Spleen (tissue), 11 donors: ENCODE data around the gene PDE4D. TPM values are rescaled to one million over a fixed set of nuclear protein-coding genes. Genes with fewer than 3 reads are reported as not detected.

Source experiments
- DNase-seq: peaks from one replicate; pipeline ENCODE4 v3.0.0-alpha.2; 2020
- H3K27ac ChIP-seq, 8 donors: fragments of 200-600 bp; sonication (generic) in 7 of 8; 1 replicate in 4 of 8; 2 replicates in 4 of 8; pipeline versions ENCODE4 v1.5.0 to v1.8.0; 2016 to 2021; ENCODE audit warnings: inconsistent platforms in 4 of 8, mild to moderate bottlenecking in 4 of 8, moderate library complexity in 1 of 8
- H3K27me3 ChIP-seq, 7 donors: fragments of 200-600 bp; sonication (generic) in 6 of 7; replicated peaks in 1 of 7; 1 replicate in 4 of 7; 2 replicates in 3 of 7; pipeline versions ENCODE4 v1.5.0 to v1.8.0; 2016 to 2021; ENCODE audit warnings: inconsistent platforms in 3 of 7, mild to moderate bottlenecking in 1 of 7
- H3K36me3 ChIP-seq, 6 donors: fragments of 200-600 bp; sonication (generic) in 5 of 6; 1 replicate in 4 of 6; 2 replicates in 2 of 6; pipeline versions ENCODE4 v1.5.0 to v1.8.0; 2016 to 2021; ENCODE audit warnings: inconsistent platforms in 2 of 6
- H3K4me1 ChIP-seq, 6 donors: fragments of 200-600 bp; sonication (generic) in 5 of 6; 1 replicate in 3 of 6; 2 replicates in 3 of 6; pipeline versions ENCODE4 v1.5.0 to v1.8.0; 2016 to 2021; ENCODE audit warnings: inconsistent platforms in 3 of 6
- H3K4me3 ChIP-seq, 8 donors: fragments of 200-600 bp; sonication (generic) in 7 of 8; 1 replicate in 4 of 8; 2 replicates in 4 of 8; pipeline versions ENCODE4 v1.5.0 to v1.8.0; 2016 to 2021; ENCODE audit warnings: inconsistent platforms in 4 of 8, mild to moderate bottlenecking in 4 of 8, moderate library complexity in 2 of 8
- H3K9me3 ChIP-seq, 8 donors: fragments of 200-600 bp; sonication (generic) in 7 of 8; 1 replicate in 4 of 8; 2 replicates in 4 of 8; pipeline versions ENCODE4 v1.5.0 to v1.8.0; 2016 to 2021; ENCODE audit warnings: inconsistent platforms in 4 of 8
- POLR2A ChIP-seq, 3 donors: fragments of 450-650 bp; IDR thresholded peaks; one replicate each; pipeline ENCODE4 v1.5.1; 2017; ENCODE audit warnings: antibody characterized with exemption in 3 of 3, mild to moderate bottlenecking in 1 of 3
- POLR2AphosphoS5 ChIP-seq, 3 donors: sonication (generic); formaldehyde crosslinking; IDR thresholded peaks; one replicate each; pipeline ENCODE4 v1.5.1; 2017; ENCODE audit warnings: antibody characterized with exemption in 3 of 3
- WGBS, 5 donors: extraction: QIAGEN DNeasy Blood & Tissue Kit in 3 of 5; methylation state at CpG; one replicate each; pipeline versions ENCODE4 v1.1.5 to v1.1.7; 2013 to 2018; 5-methylcytosine and 5-hydroxymethylcytosine counted together
- intact Hi-C: fragments of 100-400 bp; cut with DNase I; formaldehyde crosslinking; loops from one replicate; pipeline ENCODE4 v1.15.0; 2023; ENCODE audit warnings: low total_unique reads
- polyA plus RNA-seq, 3 donors: library from polyadenylated mRNA; stranded (reverse); fragments of 200-250 nt; gene quantifications; one replicate each; pipeline ENCODE4 v1.2.1, GENCODE V29; 2013
- total RNA-seq, 7 donors: library from RNA; depleted of rRNA in 3 of 7; stranded (reverse); fragments of >200 nt in 3 of 7; fragmentation: NEBNext Ultra II Directional in 4 of 7; extraction: Animal tissue kit (Norgen Biotek cat#: 25700) in 4 of 7; gene quantifications; one replicate each; pipeline versions ENCODE4 v1.1.0 to v1.2.1, GENCODE V29; 2016 to 2021
- TF ChIP-seq, protein P1 (sequence below), 11 experiments: fragments of 200-600 bp in 7 of 11; fragments of 450-650 bp in 4 of 11; sonication (generic) in 4 of 11; IDR thresholded peaks in 8 of 11; conservative IDR thresholded peaks in 3 of 11; 1 replicate in 7 of 11; 2 replicates in 4 of 11; pipeline versions ENCODE4 v1.4.0 to v1.8.0; 2016 to 2021; ENCODE audit warnings: antibody characterized with exemption in 11 of 11, inconsistent platforms in 4 of 11, mild to moderate bottlenecking in 1 of 11
- donor health status: healthy with polysubstance abuse.
- donor health status: DM: no; HTN: no; CAD: no; lungs with moderate emphysema.
- donor health status: DM: no; HTN: no; CAD: no.
- donor health status: Bipolar disorder and iron deficiency.
- donor health status: healthy.
- donor health status: DM: no; HTN: no; CAD: no.
- donor health status: DM: yes; HTN: yes; CAD: no.

PDE4D gene
- total and polyA plus RNA-seq, 10 donors = 0.88 to 51.8 (median 18.2) TPM

DNA sequence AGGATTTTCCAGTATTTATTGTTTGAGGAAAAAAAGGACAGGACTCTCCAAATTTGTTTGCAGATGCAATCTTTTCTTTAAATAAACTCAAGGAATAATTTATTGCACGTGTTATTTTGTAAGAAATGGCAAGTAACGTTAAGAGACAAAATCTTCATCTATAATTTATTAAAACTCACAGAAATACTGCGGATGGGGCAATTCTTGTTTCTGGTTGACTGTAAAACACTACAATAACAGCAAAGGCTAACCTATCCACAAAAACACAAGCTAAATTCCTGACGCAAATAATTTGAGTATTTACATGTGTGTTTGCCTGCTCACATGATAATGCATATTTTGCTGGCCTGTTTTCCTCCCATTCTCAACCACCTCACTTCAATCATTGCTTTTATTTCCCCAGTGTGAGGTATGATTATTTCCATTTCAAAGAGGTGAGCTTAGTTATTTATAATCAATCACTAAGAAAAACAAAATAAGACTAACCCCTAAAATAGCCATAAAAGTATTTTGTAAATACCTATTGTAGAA is 619.4 kb downstream of the PDE4D start:
- no peak for DNase-seq
- Histone ChIP-seq H3K9me3 (no peaks in the 10 kb centered on the region), H3K4me1 (peaks cover 0 to 24% (median 7%) of the 10 kb centered on the region in 6 donors), H3K27ac (no peak overlapping the region), H3K36me3 (no peaks in the 10 kb centered on the region), H3K4me3 (peak overlapping the region in 4 of 8 donors; percentile 9 to 59 (median 34)), H3K27me3 (no peaks in the 10 kb centered on the region)
- TF ChIP-seq POLR2A (IDR thresholded peaks at IDR 0.05) (no peak), POLR2AphosphoS5 (IDR thresholded peaks at IDR 0.05) (no peak)
- TF ChIP-seq, protein P1, sequence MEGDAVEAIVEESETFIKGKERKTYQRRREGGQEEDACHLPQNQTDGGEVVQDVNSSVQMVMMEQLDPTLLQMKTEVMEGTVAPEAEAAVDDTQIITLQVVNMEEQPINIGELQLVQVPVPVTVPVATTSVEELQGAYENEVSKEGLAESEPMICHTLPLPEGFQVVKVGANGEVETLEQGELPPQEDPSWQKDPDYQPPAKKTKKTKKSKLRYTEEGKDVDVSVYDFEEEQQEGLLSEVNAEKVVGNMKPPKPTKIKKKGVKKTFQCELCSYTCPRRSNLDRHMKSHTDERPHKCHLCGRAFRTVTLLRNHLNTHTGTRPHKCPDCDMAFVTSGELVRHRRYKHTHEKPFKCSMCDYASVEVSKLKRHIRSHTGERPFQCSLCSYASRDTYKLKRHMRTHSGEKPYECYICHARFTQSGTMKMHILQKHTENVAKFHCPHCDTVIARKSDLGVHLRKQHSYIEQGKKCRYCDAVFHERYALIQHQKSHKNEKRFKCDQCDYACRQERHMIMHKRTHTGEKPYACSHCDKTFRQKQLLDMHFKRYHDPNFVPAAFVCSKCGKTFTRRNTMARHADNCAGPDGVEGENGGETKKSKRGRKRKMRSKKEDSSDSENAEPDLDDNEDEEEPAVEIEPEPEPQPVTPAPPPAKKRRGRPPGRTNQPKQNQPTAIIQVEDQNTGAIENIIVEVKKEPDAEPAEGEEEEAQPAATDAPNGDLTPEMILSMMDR (IDR thresholded peaks at IDR 0.05 in 8 of 11, conservative IDR thresholded peaks at IDR 0.05 in 3 of 11) = no peak
- intact Hi-C loops = no loop called here
- WGBS, 5 donors = 51 to 70% (median 59%) methylated on average over 4 of the region's 4 CpGs

DNA sequence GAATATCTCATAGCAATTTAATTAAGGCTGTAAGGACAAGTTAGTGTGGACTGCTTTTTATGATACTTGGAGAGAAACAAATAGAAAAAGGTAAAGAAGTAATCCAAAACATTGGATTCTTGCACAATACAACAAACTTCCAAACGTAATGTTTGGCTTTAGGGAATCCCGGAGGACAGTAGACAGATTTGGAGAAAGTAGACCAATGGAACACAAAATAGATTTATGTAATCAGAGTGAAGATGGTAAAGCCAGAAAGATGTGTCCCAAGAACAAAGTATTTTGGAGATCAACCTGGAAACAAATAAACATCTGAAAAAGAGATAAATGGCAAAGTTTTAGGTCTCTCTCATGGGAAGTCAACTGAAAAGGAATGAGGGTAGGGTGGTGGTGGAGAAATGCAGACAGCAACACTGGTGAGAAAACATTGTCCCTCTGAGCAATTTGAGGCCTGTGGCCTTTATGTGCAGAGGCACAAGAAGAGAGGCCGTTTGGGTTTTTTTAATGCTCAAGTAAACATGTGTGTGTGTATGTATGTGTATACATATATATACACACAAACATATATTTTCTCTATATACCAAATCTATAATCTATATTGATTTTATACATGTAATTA is 620.6 kb downstream of the PDE4D start:
- no peak for TF ChIP-seq POLR2AphosphoS5 (IDR thresholded peaks at IDR 0.05)
- TF ChIP-seq, protein P1 (IDR thresholded peaks at IDR 0.05 in 8 of 11, conservative IDR thresholded peaks at IDR 0.05 in 3 of 11) = no peak
- TF ChIP-seq POLR2A (IDR thresholded peaks at IDR 0.05) = no peak
- H3K36me3 ChIP-seq = no peaks in the 10 kb centered on the region
- no peaks in the 10 kb centered on the region for H3K9me3 ChIP-seq

DNA sequence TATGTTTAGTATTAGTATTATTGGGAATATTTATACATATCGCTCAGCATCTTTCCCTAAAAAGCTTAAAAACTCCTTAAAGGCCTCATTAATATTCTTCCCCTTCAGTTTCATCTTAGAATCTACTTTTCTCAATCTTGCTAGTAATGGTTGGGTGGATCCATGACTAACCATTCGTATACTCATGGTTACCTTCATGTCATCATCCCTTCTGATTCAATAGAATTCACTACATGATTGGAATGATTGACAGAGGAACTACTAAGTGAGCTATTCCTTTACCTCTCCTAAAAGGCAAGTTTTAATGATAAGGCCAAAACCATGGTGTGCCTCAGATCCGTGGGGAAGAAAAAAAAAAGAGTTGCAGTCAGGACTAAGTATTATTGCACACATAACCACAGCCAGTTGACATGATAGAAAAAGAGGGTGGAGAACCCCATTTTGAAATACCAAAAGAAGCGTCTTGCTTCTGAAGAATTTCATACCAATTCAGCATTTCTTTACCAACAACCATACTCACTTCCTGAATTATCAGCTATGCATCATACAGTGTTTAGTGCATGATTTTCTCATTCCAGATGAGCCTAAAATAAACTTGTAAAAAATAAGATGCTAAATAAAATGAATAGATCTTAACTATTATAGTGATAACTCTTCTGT is 624.6 kb downstream of the PDE4D start:
- WGBS, 5 donors = 64 to 85% (median 76%) methylated on average over 4 of the region's 4 CpGs
- TF ChIP-seq POLR2A (IDR thresholded peaks at IDR 0.05) (no peak), POLR2AphosphoS5 (IDR thresholded peaks at IDR 0.05) (no peak)
- TF ChIP-seq, protein P1 (IDR thresholded peaks at IDR 0.05 in 8 of 11, conservative IDR thresholded peaks at IDR 0.05 in 3 of 11) = no peak

More for the DNA sequence above, 620.6 kb downstream of the PDE4D start:
- H3K4me1 ChIP-seq = peaks cover 0 to 24% (median 7%) of the 10 kb centered on the region in 6 donors
- intact Hi-C loops = no loop called here
- no peak overlapping the region for H3K27ac ChIP-seq
- H3K4me3 ChIP-seq = peak overlapping the region in 1 of 8 donors; percentile 38
- no peaks in the 10 kb centered on the region for H3K27me3 ChIP-seq
- WGBS, 5 donors = 67 to 82% (median 77%) methylated on average over 3 of the region's 3 CpGs
- no peak for DNase-seq

DNA sequence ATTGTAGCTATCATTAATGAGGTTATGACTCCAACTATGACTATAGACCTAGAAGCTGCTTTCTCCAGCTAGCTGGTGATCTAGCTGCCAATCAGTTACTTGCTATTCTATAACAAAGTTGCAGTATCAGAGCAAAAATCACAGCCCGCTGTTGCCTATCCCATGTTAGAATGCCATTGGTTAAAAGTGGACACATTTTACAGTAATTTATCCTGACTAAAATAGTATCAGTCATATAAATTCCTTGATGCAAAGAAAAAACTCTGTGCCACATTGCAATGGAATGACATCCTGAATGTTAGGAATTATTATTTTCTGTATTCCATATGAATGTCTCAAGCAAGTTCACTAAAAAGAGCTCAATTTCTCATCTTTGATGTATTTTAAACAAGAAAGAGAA is 626.5 kb downstream of the PDE4D start:
- Histone ChIP-seq H3K4me1 (no peaks in the 10 kb centered on the region), H3K36me3 (no peaks in the 10 kb centered on the region), H3K9me3 (no peaks in the 10 kb centered on the region), H3K27me3 (no peaks in the 10 kb centered on the region), H3K27ac (no peak overlapping the region), H3K4me3 (no peak overlapping the region)
- TF ChIP-seq POLR2A (IDR thresholded peaks at IDR 0.05) (no peak), POLR2AphosphoS5 (IDR thresholded peaks at IDR 0.05) (no peak)
- TF ChIP-seq, protein P1 (IDR thresholded peaks at IDR 0.05 in 8 of 11, conservative IDR thresholded peaks at IDR 0.05 in 3 of 11) = no peak
- intact Hi-C loops = no loop called here
- WGBS, 5 donors = 39 to 100% (median 93%) methylated on average over 1 of the region's 1 CpG
- DNase-seq = no peak

More for the DNA sequence above, 624.6 kb downstream of the PDE4D start:
- Histone ChIP-seq H3K27ac (no peak overlapping the region), H3K36me3 (no peaks in the 10 kb centered on the region), H3K9me3 (no peaks in the 10 kb centered on the region), H3K4me1 (no peaks in the 10 kb centered on the region), H3K4me3 (no peak overlapping the region), H3K27me3 (no peaks in the 10 kb centered on the region)
- intact Hi-C loops = no loop called here
- DNase-seq = no peak
